ENCODE results near the gene LRGUK.
"Not testable (repeated sequence)": the region's sequence is repeated elsewhere in the genome, so short reads cannot be mapped to it uniquely, and the experiment has no call there.

The LRGUK gene

GRCh38 chr7:134188311-134188710 is 61.2 kb downstream of the LRGUK start:
- no peak for DNase-seq

- no peak for DNase-seq
Measured at GRCh38 chr7:134189559-134189958, 62.4 kb downstream of the LRGUK start.

DNA sequence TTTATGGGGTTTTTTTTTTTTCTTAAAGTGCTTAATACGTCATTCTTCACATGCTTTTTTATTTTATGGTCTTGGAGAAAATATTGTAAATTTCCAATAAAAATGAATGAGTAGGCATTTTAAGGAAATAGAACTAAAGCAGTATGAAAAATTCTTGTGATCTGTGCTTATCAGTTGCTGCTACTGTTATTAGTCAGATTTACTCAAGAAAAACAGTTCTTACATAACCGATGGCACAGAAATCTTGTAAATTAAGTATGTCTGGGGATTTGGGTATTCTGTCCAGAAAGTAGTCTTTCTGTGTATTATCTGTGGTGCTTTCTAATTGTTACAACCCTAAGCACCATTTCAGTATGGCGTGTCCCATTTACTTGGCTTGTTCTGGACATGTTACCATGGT is 64.7 kb downstream of the LRGUK start:
- no peak for DNase-seq

DNA sequence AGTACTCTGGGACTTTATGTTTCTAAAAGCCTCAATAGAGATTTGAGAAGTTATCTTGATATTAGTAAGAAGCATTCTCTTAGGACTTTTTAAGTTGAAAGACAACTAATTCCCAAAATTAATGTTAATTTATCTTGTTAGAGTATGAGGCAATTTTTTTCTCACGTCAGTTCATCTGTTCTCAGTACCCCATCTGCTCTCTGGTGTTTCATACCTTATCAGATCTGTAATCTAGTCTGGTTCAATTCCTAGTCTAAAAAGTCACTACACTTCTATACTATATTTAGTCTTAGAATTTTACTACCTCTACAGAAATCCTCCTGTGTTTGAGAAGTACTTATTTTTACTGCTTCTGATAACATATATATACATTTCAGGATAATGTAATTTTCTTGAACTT is 66.1 kb downstream of the LRGUK start:
- DNase-seq, result no peak

DNA sequence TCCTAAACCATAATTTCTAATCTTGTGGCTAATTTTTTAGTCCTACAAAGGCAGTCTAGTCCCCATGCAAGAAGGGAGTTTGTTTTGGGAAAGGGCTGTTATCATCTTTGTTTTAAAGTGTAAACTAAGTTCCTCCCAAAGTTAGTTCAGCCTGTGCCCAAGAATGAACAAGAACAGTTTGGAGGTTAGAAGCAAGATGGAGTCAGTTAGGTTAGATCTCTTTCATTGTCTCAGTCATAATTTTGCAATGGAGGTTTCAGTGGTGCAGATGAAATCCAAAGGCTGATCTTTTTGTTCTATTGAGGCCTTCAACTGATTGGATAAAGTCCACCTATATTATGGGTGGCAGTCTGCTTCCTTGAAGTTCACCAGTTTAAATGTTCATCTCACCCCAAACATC is 68.1 kb downstream of the LRGUK start:
- no peak for DNase-seq

DNA sequence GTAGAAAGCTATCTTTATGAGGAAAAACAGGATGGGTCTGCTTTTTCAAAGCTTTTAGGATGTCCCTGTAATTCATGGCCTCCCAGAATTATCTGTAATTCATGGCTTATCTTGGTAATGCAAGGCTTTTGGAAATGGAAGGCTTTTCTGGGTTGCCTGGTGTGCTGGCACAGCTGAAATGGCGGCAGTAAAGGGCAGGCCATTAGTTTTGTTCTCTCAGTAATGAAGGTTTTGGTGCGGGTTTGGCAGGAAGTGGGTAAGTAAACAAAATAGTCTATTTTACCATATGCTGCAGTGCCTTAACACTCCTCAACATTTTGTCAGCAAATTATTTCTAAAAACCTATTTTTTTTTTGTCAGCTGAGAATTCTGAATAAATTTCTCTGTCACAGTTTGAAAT is 69.3 kb downstream of the LRGUK start:
- DNase-seq, result no peak

- DNase-seq, result no peak
Measured at GRCh38 chr7:134197345-134197744, 70.2 kb downstream of the LRGUK start.

DNA sequence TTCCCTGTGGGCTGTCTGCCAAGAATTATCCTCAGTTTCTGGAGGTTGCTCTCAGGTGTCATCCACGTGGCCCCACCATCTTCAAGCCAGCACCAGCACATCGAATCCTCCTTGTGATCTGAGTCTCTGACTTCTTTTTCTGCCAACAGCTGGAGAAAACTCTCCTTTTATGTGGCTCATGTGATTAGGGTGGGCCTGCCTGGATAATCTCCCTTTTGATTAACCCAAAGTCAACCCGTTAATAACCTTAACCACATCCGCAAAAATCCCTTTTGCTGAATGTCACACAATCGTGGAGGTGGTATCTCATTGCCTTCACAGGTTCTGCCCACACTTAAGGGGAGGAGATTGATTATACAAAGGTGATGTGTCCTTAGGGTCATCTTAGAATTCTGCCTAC is 73.8 kb downstream of the LRGUK start:
- no peak for DNase-seq

- no peak for DNase-seq
Measured at GRCh38 chr7:134201569-134202261, 74.6 kb downstream of the LRGUK start.

DNA sequence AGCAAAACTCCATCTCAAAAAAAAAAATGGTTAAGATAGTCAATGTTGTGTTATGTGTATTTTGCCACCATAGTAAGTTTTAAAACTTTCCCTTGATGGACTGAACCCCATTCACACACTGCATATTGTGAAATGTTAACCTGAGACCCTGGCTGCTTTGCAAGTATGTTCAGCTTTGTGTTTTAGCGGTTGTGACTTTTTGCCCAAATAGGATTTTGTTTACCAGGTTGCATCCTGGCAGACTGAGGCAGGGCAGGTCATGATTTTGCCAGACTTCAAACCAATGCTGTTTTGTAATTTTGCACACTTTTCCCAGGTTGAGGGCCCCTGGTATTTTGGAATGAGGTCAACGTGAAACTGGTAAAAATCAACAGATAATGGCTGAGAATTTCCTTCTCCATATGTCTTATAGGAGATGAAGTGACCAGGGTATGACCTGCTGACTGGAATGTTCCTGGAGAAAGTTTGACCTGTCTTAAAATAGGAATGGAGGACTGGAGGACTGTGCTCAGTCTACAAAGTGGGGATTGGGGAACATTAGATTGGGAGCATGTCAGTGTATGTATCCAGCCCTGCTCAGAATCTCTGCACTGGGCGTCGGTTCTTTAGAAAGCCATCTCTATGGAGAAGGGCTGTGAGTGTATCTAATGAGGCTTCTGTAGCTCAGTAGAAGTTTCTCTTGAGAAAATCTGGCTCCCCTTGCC is 76.2 kb downstream of the LRGUK start:
- no peak for DNase-seq

GRCh38 chr7:134209322-134210015 is 82.3 kb downstream of the LRGUK start:
- DNase-seq, result no peak

DNA sequence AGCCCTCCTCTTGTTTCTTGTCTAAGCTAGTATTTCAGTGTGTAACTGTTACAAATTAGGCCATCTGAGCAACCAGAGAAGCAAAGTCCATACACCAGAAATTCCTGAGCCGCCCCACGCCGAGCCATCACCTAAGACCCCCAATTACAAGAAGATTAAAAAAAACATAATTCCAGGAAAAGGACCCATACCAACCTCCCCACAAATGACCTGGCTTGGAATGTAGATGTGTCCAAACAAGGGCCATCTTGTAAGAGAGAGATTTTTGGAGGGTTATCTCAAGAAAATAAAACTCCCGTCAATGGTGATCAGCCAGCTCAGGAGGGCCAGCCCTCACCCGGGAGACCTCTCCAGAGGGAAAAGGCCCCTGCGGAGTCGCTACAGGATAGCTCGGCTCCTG is 83.1 kb downstream of the LRGUK start:
- no peak for DNase-seq

- no peak for DNase-seq
Measured at GRCh38 chr7:134210976-134211663, 84.0 kb downstream of the LRGUK start.

DNA sequence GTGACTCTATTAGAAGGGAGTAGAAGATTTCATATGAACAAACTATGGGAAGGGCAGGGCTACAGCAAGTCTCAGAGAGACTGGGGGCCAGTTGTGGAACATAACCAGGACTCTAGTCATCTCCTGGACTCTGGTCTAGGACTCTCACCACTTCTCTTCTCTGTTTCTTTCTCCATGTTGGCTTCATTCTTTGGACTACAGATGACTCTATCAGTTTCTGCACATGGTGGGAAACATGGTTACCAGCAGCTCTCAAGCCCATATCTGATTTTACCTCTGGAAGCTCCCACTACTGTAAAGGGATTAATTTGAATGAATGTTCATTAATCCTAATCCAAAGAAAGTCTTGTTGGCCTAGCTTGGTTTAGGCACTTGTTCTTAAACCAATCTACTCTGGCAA is 84.7 kb downstream of the LRGUK start:
- DNase-seq, result no peak

DNA sequence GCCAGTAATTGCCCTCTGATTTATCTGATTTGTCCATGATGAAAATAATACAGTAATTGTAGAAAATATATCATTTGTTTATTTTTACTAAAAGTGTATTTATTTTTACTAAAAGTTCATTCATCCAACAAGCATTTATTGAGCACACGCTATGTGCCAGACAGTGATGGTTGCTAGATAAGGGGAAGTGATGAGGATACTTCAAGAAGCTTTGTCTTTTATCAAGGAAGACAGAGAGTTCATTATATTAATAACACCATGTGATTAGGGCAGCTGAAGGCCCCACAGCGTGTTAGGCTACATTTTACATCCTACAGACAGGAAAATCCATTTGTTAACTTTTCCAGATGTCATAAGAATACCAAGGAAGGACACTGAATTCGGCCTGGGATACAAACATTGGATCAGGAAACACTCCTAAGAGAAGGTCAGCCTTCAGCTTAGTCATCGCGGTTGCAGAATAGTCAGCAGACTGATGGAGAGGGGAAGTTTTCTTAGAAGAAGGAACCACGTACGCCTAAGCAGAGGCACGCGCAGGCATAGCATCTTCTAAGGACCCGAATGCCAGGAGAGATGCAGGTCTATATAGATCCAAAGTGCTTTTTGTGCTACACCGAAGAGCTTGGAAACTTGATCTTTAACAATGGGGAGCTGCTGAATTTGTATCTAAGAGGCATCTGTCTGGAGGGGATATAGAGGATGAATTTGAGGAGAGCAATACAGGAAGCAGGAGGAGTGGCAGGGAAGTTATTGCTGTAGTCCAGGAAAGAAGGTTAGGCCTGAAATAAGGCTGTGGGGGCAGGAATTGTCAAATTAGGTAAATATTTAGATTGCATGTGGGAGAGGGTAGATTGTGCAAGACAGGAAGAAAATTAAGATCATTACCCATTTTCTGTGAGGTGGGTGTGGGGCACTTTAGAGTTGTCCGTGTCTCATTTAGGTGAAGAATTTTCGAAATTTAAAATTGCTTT is 85.7 kb downstream of the LRGUK start:
- no peak for DNase-seq

GRCh38 chr7:134220236-134220635 is 93.1 kb downstream of the LRGUK start:
- no peak for DNase-seq

DNA sequence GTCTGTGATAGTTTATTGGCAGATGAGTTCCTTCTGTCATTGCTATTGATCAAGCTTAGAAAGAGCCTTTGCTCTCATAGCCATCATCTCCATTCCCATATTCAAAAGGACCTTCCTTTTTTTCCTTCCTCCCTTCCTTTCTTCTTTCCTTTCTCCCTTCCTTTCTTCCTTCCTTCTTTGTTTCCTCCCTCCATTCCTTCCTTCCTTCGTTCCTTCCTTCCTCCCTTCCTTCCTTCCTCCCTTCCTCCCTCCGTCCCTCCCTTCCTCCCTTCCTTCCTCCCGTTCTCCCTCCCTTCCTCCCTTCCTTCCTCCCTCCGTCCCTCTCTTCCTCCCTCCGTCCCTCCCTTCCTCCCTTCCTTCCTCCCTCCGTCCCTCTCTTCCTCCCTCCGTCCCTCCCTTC is 104.2 kb downstream of the LRGUK start:
- DNase-seq, result not testable (repeated sequence)

DNA sequence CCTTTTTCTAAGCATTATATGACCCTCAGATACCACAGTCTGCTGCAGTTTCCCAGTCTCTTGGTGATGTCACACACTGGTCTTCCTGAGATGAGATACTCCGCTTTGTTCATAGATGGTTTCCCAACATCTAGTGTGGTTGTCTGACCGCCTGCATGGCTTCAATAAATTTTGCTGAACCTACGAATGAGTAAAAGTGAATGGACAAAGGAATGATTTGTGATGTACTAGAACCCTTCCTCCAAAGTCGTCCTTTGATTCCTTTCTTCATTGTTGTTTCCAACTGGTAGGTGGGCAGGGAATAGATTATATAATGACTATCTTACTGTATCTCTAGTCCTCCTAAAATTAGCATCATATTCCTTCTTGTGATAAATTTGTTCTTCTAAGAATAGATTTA is 107.1 kb downstream of the LRGUK start:
- no peak for DNase-seq

GRCh38 chr7:134245253-134245652 is 118.1 kb downstream of the LRGUK start:
- no peak for DNase-seq

- DNase-seq, result no peak
Measured at GRCh38 chr7:134246347-134246746, 119.2 kb downstream of the LRGUK start.

GRCh38 chr7:134246761-134247160 is 119.6 kb downstream of the LRGUK start:
- no peak for DNase-seq

GRCh38 chr7:134248196-134248595 is 121.1 kb downstream of the LRGUK start:
- DNase-seq, result no peak

All from NCI-H2227 treated with DMSO at 0.1 percent for 48 hours (cell line).